ENCODE data around the gene DCST1.

Gene DCST1

DNA sequence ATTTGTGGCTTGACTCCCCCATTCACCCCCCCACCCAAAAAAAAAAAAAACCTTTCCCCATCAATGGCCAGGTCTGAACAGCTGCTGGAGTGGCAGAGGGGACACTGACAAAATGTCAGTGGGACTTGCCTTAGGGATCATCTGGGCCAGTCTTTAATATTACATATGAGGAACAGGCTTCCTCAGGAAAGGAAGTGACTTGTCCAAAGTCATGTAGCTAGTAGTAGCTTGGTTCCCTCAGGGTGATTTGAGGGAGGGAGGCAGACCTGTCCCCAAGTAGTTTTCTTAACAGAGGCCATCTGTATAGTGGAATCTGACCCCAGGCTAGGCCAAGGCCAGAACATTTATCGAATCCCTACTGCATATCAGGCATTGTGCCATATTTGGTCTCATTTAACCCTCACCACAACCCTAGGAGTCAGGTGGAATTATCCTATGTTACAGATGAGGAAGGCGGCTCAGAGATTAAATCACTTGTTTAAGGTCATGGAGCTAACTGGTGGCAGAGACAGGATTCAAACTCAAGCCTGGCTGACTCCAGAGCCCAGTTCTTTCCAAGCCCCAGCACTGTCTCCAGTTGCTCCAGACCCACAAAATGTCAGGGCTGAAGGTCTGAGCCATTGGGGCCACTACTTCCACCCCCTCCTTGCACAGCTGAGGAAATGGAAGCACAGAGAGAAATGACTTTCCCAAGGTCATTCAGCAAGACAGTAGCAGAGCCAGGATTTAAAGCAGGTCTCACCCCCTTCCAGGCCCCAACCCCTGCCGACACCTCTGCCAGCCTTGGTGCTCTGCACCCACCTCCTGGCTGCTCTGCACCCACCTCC is 20.6 kb upstream of the DCST1 start:
- ATAC-seq (no peak), DNase-seq (no peak)

DNA sequence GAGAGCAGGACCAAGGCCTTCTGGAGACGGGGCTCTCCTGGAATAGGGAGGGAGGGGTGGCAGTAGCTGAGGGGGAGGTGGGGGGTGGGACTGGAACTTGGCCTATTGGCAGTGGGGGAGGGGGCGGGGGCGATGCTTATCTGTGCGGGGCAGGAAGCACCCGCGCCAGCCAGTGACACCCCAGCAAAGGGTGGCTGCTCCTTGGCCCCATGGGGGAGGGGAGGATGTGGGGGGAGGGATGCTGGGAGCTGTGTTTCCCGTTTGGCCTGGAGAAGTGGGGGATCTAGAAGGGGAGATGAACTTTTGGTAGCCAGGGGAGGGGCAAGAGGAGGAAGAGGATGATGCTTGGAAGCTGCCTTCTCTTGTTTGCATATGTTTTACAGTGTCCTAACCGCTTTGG is 20.0 kb upstream of the DCST1 start:
- ATAC-seq (no peak), DNase-seq (no peak)

DNA sequence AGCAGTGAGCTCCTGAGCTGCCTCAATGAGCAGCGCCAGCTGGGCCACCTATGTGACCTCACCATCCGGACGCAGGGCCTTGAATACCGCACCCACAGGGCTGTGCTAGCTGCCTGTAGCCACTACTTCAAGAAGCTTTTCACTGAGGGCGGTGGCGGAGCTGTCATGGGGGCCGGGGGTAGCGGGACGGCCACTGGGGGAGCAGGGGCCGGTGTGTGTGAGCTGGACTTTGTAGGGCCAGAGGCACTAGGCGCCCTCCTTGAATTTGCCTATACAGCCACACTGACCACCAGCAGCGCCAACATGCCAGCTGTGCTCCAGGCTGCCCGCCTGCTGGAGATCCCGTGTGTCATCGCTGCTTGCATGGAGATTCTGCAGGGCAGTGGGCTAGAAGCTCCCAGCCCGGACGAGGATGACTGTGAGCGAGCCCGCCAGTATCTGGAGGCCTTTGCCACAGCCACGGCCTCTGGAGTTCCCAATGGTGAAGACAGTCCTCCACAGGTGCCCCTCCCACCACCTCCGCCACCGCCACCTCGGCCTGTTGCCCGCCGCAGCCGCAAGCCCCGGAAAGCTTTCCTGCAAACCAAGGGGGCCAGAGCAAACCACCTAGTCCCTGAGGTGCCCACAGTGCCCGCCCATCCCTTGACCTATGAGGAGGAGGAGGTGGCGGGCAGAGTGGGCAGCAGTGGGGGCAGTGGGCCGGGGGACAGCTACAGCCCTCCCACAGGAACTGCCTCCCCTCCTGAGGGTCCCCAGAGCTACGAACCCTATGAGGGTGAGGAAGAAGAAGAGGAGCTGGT is 18.7 kb upstream of the DCST1 start:
- no peak for ATAC-seq
- no peak for DNase-seq

DNA sequence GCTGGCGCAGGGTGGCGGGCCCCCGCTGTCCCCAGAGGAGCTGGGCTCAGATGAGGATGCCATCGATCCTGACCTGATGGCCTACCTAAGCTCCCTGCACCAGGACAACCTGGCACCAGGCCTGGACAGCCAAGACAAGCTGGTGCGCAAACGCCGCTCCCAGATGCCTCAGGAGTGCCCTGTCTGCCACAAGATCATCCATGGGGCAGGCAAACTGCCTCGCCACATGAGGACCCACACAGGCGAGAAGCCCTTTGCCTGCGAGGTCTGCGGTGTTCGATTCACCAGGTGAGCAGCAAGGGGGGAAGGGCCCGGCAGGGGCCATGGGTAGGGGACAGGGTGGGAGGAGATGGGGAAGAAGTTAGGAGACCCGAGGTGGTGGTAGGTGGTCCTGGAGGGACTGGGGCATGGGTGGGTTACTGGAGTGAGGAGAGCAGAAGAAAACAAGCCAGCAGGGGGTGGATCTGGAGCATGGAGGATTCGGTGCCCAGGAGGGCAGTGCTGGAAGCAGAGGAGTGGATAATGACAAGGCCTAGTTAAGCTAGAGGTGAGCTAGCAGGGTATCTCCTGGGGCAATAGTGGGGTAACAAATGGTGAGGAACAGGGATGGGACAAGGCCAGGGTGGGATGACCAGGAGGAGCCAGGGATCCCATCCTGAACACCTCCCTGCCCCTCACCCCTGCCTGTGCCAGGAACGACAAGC is 17.9 kb upstream of the DCST1 start:
- ATAC-seq (no peak), DNase-seq (no peak)

DNA sequence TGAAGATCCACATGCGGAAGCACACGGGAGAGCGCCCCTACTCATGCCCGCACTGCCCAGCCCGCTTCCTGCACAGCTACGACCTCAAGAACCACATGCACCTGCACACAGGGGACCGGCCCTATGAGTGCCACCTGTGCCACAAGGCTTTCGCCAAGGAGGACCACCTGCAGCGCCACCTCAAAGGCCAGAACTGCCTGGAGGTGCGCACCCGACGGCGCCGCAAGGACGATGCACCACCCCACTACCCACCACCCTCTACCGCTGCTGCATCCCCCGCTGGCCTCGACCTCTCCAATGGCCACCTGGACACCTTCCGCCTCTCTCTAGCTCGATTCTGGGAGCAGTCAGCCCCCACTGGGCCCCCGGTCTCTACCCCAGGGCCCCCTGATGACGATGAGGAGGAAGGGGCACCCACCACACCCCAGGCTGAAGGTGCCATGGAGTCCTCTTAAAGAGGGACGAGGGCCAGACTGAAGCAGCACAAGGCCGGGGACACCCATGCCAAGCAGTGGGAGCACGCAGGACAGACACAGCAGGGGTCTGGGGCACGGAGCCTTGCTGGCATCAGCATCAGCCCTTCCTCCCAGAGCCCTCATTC is 17.3 kb upstream of the DCST1 start:
- no peak for ATAC-seq
- DNase-seq, result no peak

DNA sequence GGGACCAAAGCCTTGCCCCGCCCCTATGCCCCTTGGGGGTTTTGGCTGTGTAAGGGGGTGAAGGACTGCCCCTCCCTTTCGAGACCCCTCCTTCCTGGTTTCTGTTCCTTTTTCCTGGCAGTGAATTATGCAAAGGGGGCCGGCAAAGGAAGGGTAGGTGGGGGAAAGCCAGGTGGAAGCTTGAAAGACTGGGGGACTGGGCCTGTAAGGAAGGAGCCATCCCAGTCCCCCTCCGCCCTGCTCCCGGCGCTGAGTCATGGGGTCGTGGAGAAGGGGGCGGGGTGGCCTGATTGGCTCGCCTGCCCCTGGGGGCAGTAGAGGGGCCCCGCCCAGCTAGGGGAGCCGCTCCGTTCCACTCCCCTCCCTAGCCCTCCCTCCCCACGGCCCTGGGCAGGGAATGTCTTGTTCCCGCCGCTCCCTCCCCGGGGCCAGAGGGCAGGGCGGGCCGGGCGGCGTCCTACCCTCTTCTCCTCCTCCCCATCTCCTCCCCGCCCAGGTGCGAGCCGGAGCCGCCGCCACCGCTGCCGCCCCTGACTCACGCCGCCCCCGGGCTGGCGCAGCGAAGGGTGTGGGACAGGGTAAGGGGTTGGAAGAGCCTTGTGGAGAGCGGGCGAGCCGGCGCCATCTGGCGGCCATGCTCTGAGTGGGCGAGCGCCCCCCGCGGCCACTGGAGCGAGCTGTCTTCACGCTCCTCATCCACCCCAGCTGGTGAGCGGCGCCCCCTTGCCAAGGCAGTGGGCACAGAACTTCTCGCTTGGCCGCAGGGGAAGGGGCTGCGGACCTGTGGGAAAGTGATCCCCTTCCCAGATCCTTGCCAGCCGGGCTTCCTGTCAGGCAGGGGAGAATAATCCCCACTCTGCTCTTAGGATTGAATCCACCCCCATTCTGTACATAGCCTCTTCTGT is 16.3 kb upstream of the DCST1 start:
- DNase-seq (peak; percentile 94), ATAC-seq (peak; percentile 93)

DNA sequence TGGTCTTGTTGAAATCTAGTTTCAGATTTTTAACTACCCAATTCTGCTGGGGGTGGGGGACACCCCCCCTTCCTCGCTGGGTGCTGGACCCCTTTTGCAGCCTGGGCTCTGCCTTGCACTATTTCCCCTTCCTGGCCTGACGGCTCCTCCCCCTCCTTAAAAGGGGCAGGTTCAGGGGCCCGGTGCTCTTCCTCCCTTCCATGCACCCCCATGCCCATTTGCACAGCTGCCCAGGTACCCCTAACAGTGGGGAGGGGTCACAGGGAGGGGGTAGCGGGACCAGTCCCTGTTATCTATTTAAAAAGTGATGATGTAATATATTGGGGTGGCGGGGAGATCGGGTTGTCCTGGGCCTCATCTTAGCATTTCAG is 15.7 kb upstream of the DCST1 start:
- DNase-seq, result no peak
- ATAC-seq, result no peak

DNA sequence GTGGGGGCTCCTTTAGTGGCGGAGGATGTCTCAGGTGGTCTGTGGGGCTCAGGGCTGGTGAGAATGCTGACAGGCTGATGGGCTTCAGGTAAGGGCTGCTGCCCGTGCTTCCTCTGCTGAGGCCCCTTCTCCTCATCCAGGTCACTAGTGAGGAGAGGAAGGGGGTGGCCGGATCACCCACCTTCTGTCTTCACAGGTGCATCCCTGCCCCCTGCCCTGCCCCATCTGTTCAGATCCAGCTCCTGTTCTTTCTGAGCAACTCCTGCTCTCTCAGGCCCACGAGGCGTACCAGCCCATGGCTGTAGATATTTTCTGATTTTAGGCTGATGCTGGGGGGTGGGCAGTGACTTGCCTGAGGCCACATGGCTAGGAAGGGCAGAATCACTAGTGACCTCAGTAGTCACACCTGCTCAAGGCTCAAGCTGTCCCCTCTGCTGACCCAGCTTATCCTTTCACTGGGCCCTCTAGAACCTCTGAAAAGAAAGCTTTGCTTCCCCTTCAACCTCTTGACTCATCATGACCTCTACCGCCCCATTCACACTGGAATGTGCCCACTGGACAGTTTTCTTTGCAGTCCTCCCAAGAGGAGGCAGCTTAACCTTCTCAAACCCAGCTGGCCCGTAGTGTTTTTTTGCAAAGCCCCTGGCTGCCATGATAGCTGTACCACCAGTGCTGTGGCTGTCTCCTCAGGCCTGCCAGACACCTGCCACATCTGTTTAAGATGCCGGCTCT is 14.8 kb upstream of the DCST1 start:
- ATAC-seq (no peak), DNase-seq (no peak)

DNA sequence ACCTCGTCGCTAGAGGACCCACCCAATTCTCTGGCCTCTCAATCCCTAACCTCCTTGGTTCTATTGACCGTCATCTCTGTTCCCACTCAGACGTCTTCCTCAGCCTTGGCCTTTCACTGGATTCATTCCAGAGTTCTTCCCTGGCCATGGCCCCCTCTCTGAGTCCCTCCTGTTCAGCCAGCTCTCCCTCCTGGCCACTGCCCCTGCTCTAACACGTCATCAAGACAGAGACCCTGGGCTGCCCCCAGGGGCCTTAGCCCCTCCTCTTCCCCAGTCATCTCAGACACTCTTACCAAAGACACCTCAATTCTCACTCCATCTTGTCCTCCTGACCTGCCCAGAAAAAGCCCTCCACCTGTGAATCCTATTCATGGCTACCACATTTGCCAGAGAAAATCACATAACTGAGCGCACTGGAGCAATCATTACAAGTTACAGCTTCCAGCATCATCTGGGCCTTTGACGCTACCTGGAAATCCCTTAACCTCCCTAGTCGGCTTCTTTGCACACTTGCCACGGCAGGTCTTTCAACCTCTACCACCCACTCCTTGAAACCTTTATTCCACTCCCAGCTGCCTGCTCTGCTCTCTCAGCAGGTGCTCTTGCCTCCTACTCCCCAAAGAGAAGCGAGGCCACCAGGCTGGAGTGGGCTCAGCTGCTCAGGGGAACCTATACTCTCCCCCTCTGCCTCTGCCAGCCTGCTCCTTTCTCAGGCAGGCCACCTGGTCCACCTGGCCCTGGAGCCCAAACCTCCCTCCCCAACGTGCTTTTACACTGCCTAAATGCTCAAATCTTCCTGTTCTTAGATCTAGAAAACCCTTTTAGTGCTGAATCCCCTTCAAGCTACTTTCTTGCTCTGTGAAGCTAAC is 14.0 kb upstream of the DCST1 start:
- DNase-seq (no peak), ATAC-seq (no peak)

DNA sequence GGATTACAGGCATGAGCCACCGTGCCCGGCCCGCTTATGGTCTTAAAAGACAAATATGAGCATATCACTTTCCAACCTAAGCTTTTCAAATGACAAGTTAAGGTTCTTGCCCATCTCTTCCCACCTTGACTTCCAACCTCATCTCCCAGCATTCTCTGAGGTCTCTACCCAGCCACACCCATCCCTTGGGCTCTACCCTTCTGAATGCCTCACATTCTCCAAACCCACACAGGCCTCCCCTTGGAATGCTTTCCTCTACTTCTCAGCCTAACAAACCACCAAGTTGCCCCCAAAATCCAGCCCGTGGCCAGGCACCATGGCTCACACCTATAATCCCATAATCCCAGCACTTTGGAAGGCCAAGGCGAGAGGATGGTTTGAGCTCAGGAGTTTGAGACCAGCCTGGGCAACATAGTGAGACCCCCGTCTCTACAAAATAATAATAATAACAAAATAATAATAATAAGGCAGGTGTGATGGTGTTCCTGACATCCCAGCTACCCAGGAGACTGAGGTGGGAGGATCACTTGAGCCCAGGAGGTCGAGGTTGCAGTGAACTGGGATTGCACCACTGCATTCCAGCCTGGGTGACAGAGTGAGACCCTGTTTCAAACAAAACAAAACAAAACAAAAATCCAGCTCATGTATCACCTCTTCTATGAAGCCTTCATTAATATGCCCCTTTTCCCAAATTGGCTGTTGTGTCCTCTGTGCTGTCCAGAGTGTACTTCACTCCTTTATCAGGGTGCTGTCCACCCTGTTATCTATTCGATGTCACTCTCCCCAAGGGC is 11.3 kb upstream of the DCST1 start:
- ATAC-seq, result no peak
- no peak for DNase-seq

DNA sequence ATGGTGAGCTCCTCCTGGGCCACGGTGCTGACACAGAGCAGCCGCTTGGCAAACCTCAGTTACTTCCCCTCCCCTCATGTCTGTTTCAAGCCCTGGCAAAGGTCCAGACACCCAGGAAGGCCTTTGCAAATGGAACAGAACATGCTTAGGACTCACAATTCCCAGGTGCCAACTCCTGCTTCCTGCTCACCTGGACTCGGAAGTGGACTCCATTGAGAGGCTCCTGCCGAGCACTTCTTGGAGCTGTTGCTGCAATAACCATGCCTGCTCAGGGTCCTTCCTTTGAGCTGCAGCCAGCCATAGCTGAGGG is 10.7 kb upstream of the DCST1 start:
- no peak for ATAC-seq

DNA sequence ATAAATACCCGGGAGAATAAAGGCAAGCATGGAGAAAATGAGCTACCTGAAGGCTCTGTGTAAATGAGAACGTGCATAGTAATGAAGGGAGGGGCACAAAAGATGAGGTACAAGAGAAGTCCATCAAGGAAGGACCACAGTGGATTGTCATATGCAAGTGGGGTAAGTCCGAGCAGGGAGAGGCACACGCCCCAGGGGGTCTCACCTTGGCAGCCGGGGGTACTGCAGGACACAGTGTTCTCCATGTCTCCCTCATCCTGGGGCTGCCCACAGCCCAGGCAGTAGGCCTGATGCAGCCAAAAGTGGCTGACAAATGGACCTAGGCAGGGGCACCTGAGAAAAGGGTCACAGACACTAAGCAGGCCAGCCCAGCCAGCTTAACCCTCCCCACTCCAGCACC is 10.0 kb upstream of the DCST1 start:
- ATAC-seq (no peak), DNase-seq (no peak)

More for the DNA sequence above, 10.7 kb upstream of the DCST1 start:
- no peak for DNase-seq

DNA sequence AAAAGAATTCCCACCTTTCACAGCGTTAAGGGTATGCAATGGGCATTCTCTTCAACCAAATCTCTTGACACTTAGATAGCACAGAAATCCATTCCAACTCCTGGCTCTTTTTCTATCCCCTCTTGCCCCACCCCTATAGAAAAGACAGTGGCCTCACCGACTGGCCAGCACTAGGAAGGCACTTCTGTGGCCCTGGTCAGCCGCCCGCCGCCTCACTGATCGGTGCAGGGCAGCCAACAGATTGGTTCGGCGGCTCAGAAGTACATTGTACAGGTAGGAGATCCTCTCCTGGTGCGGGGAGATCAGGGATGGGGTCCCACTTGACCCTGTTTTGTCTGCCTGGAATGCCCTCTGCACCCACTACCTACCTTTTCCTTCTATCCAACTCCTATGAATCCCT is 9.3 kb upstream of the DCST1 start:
- DNase-seq, result no peak

DNA sequence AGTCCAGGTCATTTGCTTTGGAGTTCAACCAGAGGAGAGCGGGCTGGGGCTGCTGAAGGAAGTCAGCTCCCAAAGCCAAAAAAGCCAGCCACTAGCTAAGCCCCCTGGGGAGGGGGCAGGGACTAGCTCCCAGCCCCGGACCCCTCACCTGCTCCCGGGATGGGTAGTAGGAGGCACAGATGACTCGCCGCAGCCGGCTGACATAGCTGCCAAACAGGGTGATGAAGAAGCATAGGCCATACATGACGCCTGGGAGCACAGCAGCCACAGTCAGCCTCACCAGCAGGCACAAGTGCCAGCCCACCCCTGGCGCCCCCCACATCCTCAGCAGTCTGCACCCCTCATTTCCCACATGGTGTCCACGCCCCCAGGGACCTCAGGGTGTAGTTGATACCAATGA is 7.5 kb upstream of the DCST1 start:
- no peak for ATAC-seq

More for the DNA sequence above, 9.3 kb upstream of the DCST1 start:
- ATAC-seq, result no peak

DNA sequence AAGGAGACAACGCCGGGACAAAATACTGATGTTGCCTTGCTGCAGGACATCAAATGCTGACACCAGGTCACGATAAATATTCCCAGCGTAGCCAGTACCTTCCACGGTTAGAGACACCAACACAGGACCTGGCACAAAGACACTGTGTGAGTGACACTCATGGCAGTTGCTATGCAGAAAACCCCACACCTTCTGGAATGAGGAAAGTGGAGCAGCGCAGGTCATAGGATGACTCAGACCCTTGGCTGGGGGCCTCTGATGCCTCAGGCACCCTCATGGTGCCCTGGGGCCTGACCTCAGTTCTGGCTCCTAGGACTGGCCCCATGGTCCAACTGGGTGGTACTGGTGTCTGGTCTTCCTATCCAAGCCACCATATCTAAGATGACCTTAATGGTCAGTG is 7.0 kb upstream of the DCST1 start:
- DNase-seq (no peak), ATAC-seq (peak; percentile 39)

More for the DNA sequence above, 7.5 kb upstream of the DCST1 start:
- no peak for DNase-seq

DNA sequence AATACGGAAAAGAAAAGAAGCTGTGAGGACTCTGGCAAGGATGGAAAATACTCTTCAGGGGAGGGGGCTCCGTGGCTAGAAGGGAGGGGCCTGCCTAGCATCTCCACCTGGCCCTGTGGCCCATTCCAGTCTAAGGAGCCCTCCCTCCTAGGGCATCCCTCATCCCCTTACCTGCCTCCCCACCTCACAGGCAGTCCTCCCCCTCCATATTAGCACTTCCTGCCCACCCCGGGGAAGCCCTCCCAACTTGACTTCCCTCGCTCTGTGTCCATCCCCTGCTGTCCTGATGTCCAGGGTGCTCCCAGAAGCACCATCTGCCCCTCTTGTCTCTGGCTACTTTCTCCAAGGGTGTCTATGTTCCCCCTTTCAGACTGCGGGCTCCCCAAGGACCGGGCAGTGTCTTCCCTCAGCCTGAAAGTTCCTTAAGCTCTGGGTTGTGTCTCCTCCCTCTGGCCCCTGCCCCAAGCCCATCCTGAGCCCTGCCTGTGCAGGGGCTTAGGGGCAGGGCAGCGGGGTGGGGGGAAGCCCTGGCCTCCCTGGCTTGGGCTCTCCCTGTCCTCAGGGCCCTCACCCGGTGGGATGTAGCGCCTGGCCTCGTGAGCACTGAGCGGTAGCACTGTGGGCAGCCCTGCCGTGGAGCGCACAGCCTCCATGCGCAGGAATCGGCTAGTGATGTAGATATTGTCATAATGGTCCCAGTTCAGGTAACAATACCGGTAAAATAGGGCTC is 3.9 kb upstream of the DCST1 start:
- DNase-seq, result no peak
- no peak for ATAC-seq

DNA sequence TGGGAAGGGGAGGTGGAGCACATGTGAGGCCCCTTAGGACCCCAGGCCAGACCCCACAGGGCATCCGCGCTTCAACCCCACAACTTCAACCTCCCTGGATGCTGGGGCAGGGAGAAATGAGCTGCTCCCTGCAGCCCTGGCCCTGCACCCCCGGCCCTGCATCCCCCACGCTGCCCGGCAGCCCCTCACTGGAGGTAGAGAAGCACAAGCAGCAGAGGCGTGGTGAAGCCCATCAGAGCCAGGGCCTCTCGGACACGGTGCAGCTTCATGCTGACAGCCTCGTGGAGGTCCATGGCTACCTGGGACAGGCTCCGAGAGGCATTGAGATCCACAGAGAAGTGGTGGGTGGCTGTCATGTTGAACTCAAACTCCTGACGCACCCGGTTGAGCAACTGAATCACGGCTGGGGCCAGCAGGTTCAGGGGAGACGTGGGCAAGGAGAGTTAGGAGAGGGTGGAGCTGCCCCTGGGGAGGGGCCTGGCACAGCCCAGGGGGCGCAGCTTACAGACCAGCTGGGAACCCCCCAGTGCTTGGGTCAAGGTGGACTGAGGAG is 3.3 kb upstream of the DCST1 start:
- ATAC-seq (no peak), DNase-seq (no peak)

DNA sequence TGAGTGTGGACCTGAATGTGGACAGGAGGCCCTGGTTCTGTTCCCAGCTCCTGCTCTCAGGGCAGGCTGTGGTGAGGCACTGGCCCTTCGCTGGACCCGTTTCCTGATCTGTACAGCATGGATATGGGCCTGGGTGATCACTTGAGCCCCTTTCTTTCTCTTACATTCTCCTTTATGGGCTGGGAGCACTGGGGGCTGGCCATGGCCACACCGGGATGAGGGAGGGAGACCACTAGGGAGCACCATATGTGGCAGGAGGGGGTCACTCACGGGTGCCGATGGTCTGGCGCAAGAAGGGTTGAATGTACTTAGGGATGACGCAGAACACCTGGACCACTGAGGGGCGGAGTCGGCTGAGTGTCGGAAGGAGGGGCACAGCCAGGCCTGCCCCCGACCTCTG is 2.7 kb upstream of the DCST1 start:
- ATAC-seq, result no peak
- no peak for DNase-seq
